ENCODE measurements around the gene VAT1.
"Not testable (repeated sequence)": the region's sequence is repeated elsewhere in the genome, so short reads cannot be mapped to it uniquely, and the experiment has no call there.

The VAT1 gene

DNA sequence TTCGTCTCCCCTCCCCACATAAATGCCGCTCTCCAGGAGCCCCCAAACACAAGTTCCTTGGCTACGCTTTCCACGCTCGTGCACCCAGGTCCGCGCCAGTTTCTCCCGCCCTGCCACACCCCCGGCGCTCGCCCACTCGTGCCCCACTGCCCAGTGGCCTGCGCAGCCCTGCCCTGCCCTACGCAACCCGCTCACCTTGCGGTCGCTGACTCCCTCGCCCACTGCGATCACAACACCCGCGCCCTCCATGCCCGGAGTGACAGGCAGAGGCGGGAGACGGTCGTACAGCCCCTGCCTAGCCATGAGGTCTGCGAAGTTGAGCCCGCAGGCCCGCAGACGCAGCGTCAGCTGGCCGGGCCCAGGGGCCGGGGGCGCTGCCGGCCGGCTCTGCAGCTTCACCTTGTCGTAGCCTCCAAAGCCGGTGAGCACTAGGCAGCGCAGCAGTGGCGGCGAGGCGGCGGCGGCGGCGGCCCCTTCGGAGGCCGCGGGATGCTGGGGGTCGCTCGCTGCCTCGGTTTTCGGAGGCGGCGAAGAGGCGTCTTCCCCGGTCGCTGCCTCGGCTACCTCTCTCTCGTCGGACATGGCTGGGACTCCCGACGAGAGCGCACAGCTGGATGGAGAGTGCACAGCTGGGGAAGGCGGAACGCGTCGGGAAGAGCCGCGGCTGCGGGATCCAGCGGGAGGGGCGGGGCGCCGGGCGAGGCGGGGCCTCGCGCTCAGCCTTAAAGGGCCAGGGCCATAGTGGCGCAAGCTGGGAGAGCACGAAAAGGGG lies at the start of gene VAT1:
Gene VAT1, minus strand, starts transcription at position 645 of the 772 bp plus-strand sequence. Its CDS starts 63 bp downstream, at position 582.
- peak in 1 of 2 donors; percentile 50 for DNase-seq (ENCODE audit: low read depth in 2 of 2)

DNA sequence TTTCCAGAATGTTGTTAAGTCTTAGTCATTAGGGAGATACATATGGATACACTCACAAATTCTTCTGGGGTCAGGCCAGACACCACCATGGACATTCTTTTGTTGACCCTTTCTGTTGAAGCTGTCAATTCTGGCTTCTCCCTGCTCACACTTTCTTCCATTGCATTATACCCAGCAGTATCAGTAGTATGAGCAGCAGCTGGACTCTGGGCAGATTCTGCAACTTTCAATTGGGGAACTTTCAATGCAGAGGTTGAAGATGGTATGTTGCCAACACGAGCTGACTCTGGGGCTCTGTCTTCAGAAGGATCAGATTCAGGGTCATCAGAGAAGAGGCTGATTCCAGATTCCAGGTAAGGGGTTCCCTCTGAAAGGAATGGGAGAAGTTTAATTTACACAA lies 48.7 kb upstream of the VAT1 start:
- DNase-seq (ENCODE audit: low read depth in 2 of 2) = no peak

DNA sequence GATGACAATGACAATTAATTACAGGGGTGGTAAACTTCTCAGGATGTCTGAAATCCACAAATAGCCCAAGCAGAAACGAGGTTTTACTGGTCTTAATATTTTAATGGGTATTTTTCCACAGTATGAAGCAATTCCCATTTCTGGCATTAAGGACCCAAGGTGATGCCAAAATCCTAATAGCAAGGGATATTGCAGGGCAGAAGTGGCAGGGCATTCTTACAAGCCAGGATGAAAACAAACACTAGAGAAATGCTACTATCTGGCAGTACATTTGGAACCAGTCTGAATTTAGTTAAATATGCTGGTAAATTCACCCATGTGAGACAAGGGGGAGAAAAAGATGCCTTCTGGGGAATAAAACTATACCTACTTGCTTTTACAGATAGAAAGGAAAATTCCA lies 48.1 kb upstream of the VAT1 start:
- DNase-seq (ENCODE audit: low read depth in 2 of 2) = no peak

DNA sequence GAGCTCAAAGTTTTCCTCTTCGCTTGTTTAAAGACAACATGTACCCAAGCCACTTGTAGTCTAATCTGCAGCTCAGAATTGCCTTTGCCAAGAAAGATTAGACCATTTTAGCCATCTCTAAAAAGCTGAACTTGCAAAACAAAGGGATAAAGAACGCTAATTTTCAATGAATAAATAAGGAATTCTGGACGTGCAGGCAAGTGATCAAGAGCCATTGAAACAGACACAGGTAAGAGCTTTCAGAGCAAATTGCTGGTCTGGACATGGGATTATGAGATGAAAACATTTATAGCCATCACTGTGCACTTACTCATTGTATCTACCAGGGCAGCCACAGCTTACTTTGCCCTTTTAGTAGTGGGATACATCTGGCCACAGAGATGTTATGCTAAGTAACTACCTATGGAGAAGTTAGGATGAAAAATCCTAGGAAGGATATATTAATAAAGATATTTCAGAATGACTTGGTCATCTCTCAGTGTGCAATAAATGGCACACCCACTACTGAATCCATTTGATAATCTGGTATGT lies 47.2 kb upstream of the VAT1 start:
- no peak for DNase-seq (ENCODE audit: low read depth in 2 of 2)

DNA sequence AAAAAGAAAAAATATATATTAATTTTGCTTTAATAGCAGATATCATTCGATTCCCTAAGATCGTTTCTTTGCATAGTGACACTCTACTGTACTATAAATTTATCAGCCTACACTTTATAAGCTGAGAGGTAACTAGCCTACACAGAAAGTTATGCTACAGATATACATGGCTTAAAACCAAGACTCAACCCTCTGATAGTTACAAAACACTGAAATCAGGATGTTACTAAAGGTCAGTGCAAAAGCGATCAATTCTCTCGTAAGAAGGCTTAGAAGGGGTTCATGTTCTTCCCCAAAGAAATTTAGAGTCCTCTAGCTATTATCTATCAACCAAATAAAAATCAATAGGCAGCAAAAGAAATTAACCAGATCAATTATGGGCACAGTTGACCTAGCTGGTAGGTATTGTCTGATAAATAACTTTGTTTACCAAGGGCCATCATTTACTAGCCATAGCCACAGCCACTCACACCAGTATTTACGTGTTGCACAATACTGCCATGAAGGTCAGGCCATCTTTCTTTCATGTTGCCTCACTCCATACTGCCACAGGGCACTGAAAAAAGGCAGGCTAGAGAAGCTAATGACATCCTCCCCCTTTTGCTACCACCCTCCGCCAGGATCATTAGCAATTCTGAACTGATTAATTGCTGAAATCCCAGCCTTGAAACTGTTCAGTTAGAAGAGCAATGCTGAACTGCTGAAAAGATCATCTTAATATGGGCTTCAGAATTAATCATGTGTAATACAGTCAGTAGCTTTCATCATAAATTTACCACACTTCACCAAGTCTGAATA lies 46.6 kb upstream of the VAT1 start:
- DNase-seq (ENCODE audit: low read depth in 2 of 2) = no peak

DNA sequence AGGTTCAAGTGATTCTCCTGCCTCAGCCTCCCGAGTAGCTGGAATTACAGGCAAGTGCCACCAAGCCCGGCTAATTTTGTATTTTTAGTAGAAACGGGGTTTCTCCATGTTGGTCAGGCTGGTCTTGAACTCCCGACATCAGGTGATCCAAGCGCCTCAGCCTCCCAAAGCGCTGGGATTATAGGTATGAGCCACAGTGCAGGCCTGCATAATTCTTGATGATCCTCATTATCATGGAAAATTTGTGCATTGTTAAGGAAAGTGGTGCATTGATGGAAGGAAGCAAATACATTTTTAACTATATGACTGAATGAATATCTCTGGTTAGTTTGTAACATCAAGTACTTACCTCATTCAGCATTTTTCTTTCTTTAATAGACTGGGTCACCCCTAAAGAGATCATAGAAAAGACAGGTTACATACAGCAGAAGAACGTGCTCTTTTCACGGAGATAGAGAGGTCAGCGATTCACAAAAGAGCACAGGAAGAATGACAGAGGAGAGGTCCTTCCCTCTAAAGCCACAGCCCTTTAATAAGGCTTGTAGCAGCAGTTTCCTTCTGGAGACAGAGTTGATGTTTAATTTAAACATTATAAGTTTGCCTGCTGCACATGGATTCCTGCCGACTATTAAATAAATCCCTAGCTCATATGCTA lies 40.9 kb upstream of the VAT1 start:
- DNase-seq (ENCODE audit: low read depth in 2 of 2) = no peak

DNA sequence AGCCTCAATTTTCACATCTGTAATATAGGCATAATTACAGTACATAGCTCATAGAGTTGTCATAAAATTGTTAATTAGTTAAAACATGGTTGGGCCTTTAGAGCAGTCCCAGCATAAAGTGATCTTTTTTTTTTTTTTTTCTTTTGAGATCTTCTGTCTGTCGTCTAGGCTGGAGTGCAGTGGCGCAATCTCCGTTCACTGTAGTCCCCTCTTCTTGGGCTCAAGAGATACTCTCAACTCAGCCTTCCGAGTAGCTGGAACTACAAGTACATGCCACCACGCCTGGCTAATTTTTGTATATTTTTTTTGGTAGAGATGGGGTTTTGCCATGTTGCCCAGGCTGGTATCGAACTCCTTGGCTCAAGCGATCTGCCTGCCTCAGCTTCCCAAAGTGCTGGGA lies 33.9 kb upstream of the VAT1 start:
- no peak for DNase-seq (ENCODE audit: low read depth in 2 of 2)

DNA sequence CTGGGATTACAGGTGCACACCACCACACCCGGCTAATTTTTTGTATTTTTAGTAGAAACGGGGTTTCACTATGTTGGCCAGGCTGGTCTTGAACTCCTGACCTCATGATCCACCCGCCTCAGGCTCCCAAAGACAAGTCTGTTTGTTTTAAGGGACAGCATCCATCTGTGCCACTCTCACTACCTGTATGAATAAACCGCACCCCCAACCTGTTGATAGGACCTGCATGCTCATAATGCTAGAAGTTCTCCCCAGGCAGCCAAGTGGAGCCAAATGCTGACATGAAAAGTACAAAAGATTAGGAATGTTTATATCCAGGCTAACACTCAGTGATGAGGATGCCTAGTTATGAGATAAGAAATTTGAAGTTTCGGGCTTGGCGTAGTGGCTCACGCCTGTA lies 30.8 kb upstream of the VAT1 start:
- not testable (repeated sequence) for DNase-seq (ENCODE audit: low read depth in 2 of 2)

DNA sequence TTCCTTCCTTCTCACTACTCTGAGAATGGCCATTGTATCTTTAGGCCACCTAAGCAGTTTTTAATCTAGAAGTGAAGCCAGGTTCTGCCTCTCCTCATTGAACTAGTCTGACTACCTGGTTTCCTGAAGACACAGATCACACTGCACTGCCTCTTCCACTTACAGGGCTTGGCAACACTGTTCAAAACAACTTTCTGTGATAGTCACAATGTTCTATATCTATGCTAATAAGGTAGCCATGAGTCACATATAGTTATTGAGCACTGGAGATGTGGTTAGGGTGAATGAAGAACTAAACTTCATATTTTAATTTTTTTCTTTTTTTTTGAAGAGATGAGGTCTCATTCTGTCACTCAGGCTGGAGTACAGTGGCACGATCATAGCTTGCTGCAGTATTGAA lies 29.8 kb upstream of the VAT1 start:
- DNase-seq (ENCODE audit: low read depth in 2 of 2) = no peak

DNA sequence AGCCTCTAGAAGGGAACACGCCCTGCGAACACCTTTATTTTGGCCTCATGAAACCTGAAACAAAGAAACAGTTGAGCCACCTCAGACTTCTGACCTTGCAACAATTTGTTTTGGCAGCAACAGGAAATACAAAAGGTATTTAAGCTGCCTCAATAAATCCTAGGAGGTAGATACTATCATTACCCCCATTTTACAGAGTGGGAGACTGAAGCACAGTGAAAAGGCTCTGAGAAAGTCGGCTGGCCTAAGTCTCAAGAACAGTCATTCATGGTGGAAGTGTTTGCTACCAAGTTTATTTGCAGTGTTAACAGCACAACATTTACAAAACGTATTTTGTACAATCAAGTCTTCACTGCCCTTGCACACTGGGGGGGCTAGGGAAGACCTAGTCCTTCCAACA lies 21.8 kb upstream of the VAT1 start:
- DNase-seq (ENCODE audit: low read depth in 2 of 2) = no peak

DNA sequence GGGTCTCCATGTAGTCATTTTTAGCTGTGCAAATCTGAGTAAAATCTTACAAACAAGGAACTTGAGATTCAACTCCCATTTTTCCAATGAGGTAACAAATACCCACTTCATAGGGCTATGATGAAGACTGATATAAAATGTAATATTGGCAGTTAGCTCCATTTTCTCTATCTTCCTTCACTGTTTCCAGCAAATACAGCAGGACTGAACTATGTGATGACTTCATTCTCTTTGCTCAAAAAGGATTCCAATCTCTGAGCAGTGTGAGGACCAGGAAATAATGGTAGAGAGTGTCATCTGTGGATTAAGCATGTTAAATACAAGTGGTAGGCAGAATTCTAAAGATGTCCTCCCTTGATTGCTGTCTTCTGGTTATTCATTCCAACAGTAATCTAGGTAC lies 21.1 kb upstream of the VAT1 start:
- no peak for DNase-seq (ENCODE audit: low read depth in 2 of 2)

DNA sequence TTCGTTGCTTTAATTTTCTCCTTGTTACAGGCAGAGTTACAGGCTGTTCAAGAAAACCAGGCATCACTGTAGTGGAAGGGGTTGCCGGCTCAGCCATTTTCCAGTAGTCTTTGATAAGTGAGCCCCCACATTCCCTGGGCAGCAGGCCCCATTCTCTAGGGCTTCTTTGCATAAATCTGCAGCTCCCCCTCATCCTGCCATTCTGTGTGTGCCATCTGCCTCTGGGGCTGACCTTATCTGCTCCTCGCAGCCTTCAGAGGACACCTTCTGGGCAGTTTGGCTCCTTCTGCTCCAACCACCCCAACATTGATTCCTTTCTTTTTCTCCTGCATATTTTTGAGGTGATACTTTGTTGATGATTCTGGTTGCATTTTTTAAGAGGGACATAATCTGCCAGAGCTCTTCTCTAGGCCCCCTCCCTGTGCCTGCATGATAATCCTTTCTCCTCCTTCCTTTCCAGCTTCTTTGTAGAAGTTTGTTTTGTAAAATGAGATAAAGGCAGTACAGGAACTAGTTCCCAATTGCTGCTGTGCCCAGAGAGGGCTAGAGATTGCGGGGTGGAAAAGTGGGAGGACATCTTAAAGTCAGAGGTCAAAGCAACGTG lies 19.9 kb upstream of the VAT1 start:
- no peak for DNase-seq (ENCODE audit: low read depth in 2 of 2)

DNA sequence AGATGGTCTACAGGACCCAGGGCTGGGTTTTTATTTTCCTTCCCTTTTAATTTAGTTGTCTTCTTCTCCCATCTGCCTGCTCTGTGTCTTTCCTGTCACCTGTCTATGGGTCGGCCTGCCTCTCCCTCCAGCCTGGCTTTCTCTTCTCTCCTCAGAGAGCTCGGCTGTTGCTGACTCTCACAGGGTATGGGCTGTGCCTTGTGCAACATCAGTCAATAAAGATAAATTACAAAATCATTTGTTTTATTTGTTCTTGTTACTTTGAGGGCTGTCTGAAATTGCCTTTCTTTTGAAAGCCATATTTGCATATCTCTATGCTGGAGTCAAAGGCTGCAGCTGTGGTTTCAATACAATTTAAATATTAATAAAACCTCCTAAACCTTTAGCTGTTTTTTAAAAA lies 18.5 kb upstream of the VAT1 start:
- DNase-seq (ENCODE audit: low read depth in 2 of 2) = no peak

DNA sequence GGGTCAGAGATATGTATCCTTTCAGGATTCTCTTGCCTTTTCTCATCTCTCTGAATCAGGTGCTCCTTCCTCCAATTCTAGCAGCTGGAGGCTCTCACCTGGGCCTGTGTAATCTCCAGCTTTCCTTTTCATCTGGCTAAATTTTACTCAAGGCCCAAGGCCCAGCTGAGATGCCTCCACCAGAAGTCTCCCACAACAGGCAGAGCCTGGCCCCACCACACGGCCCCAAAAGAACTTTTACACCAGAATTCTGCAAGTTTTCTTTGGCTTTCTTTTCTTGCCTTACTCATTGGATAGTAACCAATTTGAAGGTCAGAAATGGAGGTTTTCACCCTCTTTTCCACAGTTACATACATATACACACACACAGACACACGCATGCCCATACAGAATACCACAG lies 17.5 kb upstream of the VAT1 start:
- DNase-seq (ENCODE audit: low read depth in 2 of 2) = no peak

DNA sequence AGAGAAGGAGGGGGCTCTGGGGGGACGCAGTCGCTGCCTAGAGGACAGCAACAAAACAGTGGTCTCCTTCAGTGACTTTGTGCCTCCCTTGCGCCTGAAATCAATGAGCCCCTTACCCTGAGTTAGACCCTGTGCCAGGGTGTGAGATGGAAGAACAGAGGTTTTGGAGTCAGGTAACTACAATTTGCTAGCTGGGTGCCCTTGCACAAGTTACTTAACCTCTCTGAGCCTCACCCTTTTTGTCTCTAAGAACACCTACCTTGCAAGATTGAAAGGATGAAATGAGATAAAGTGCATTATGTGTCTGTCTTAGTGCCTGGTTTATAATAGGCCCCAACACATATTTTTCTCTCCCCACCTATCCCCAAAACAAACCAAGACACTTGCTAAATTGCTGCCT lies 12.7 kb upstream of the VAT1 start:
- DNase-seq (ENCODE audit: low read depth in 2 of 2) = no peak

DNA sequence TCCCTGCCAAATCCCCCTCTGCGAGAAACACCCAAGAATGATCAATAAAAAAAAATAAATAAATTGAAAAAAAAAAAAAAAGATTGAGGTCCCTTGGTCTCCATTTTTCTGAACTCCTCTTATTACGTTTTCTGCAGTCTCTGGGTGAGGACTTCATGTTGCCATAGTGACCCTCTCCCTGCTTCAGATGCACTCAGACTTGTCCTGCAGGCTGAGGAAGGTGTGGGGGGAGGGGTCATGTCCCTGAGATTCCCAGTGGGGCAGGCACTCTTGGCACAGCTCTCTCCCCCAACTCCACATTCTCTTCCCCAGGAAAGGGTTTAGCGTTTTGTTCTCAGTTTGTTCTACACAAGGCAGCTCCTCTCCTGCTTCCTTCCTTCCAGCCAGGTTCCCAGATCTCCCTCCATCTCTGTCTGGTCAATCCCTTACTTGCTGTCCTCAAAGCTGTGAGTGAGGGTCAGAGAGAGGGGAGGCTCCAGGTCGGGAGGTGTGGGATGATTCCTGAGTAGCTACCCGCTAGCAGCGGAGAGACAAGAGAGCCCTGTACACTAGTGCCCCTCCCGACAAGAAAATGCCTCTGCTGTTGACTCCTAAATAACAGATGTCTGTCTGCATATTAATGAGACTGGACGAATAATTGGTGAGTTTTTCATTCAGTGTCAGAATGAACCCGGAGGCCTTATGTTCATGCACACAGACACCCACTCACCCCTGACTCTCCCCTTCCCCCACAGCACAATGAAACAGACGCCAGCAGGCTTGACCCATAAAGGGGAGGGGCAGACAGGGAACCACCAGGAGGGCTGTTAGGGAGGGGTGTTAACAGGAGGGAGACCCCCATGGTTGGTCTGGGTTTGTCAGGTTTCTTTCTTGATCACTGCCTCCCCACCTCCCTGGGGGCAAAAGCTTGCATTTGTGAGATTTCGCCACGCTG lies 12.0 kb upstream of the VAT1 start:
- DNase-seq (ENCODE audit: low read depth in 2 of 2) = no peak

DNA sequence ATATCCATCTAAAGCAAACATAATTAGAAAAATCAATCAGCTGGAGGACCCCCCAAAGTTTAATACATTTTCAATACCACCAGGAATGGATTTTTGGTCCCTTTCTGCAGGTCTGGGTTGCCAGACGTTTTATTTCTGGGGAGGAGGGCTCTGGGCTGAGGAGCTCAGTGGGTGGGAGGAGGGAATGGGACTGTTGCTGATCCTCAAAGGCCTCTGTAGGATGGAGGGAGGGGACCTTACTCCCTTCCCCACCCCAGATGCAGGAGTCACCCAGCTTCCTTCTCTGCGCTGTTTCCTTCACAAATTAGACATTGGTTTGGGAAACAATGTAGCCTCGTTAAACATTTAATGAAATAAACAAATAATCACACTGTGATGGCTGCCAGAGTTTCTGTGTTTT lies 9.5 kb upstream of the VAT1 start:
- no peak for DNase-seq (ENCODE audit: low read depth in 2 of 2)

DNA sequence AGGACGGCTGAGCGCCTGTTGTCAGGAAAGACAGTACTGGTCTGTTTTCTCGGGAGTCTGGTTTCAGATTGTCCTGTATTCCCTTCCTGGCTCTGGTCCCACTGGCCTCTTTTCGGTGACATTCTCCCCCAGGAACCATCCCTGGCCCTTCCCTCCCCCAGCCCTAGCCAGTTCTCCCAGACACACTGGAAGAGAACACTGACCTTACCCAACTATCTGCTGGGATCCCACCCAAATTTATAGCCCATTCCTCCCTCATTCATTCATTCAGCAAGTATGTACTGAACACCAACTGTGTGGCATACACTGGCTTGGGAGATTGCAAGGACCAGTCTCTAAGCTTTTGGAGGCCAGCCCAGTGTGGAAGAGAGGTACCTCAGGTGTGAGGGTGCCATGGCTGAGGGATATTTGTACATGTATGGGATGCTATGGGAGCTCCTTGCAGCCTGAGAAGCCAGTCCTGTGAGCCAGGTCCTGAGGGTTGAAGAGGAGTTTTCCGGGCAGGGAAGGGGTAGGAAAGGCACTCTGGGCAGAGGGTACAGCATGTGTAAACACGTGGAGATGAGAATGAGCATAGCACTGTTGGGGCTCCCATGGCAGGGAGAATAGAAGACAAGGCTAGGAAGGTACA lies 8.1 kb upstream of the VAT1 start:
- DNase-seq (ENCODE audit: low read depth in 2 of 2) = no peak

DNA sequence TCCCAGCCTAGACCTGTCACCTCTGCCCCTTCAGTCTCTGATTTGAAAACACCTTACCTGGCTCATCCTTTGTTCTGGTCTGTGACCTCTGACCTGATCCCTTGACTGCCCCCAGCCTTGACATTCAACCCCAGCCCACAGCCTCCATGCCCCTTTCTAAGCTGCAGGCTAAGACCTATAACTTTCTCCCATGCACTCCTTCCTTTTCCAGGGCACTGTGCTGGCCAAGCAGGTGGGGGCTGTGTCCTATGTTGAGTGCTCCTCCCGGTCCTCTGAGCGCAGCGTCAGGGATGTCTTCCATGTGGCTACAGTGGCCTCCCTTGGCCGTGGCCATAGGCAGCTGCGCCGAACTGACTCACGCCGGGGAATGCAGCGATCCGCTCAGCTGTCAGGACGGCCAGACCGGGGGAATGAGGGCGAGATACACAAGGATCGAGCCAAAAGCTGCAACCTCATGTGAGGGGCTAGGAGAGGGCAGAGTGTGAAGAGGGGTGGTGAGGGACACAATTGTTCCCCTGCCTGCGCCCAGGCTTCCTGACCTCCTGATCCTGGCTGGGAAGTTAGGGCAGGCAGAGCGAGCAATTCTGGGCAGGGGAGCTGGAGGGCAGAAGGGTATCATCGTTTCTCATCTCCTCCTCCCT lies 6.2 kb upstream of the VAT1 start:
- no peak for DNase-seq (ENCODE audit: low read depth in 2 of 2)

All from stimulated activated CD8-positive, alpha-beta memory T cell treated with anti-CD3 and anti-CD28 coated beads, Interleukin-15, amount 100 ng/mL, for 48 hours (primary cell).